B cell (primary cell): ENCODE results near the gene FIBP. TPM values are rescaled to one million over a fixed set of nuclear protein-coding genes. Genes with fewer than 3 reads are reported as not detected.

Source experiments
- ATAC-seq: fragments of 200-7000 bp; cut with Tn5 transposase; one replicate; pipeline ENCODE4 v1.10.0; 2021; ENCODE audit warnings: low read depth, mild to moderate bottlenecking, moderate number of reproducible peaks, moderate library complexity
- CTCF ChIA-PET: fragments of 350-600 bp; sonication (Branson Sonifier 250); formaldehyde crosslinking; loops from one replicate; lab custom pipeline; 2021; ENCODE audit warnings: antibody characterized with exemption, inconsistent platforms; lab: Charles Lee
- POLR2A ChIA-PET: fragments of 350-600 bp; sonication (Branson Sonifier 250); formaldehyde crosslinking; loops from one replicate; lab custom pipeline; 2021; ENCODE audit warnings: antibody characterized with exemption; lab: Charles Lee
- DNase-seq: peaks from one replicate; pipeline ENCODE4 v3.0.0; 2013
- H2AFZ ChIP-seq: 2 replicates; pipeline ENCODE4 v1.6.1; 2012; ENCODE audit warnings: mild to moderate bottlenecking, low read depth, low read length; ENCODE audit not compliant: insufficient read depth, poor library complexity, severe bottlenecking
- H3K27ac ChIP-seq, 2 donors: 1 replicate in 1 of 2; 2 replicates in 1 of 2; pipeline ENCODE4 v1.5.1; 2012 to 2013; ENCODE audit warnings: low read length in 2 of 2, mild to moderate bottlenecking in 2 of 2, moderate library complexity in 1 of 2
- H3K27me3 ChIP-seq, 4 experiments: fragments of 200-600 bp in 1 of 4; sonication (generic) in 1 of 4; replicated peaks in 1 of 4; 1 replicate in 2 of 4; 2 replicates in 2 of 4; pipeline versions ENCODE4 v1.6.1 to v1.7.0; 2013 to 2016; ENCODE audit warnings: low read length in 3 of 4, mild to moderate bottlenecking in 2 of 4, mixed read lengths in 1 of 4, moderate library complexity in 1 of 4; ENCODE audit not compliant: insufficient read depth in 4 of 4, control insufficient read depth in 3 of 4; ENCODE audit errors: control extremely low read depth in 1 of 4
- H3K36me3 ChIP-seq, 2 experiments: replicated peaks in 1 of 2; 1 replicate in 1 of 2; 2 replicates in 1 of 2; pipeline versions ENCODE4 v1.6.1 to v1.7.1; 2013; ENCODE audit warnings: low read length in 1 of 2; ENCODE audit not compliant: insufficient read depth in 2 of 2, control insufficient read depth in 1 of 2; ENCODE audit errors: control extremely low read depth in 1 of 2, extremely low read depth in 1 of 2
- H3K4me1 ChIP-seq, 2 donors: fragments of 200-600 bp in 1 of 2; sonication (generic) in 1 of 2; 1 replicate in 1 of 2; 2 replicates in 1 of 2; pipeline versions ENCODE4 v1.5.1 to v1.6.1; 2013 to 2017; ENCODE audit warnings: low read length in 2 of 2; ENCODE audit not compliant: control insufficient read depth in 2 of 2, insufficient read depth in 2 of 2
- H3K4me2 ChIP-seq: replicated peaks from 2 replicates; pipeline ENCODE3; 2012; ENCODE audit warnings: mild to moderate bottlenecking, low read depth, low read length; ENCODE audit not compliant: poor library complexity, severe bottlenecking
- H3K4me3 ChIP-seq, 5 experiments: fragments of 200-600 bp in 1 of 5; sonication (generic) in 1 of 5; 1 replicate in 3 of 5; 2 replicates in 2 of 5; pipeline versions ENCODE4 v1.5.1 to v1.7.0; 2011 to 2016; ENCODE audit warnings: low read length in 4 of 5, mild to moderate bottlenecking in 4 of 5, low read depth in 2 of 5, control low read depth in 1 of 5, moderate library complexity in 1 of 5; ENCODE audit not compliant: insufficient read depth in 1 of 5; ENCODE audit errors: control extremely low read depth in 1 of 5, extremely low read depth in 1 of 5
- H3K79me2 ChIP-seq: fragments of 200-600 bp; sonication (generic); one replicate; pipeline ENCODE4 v1.6.0; 2016; ENCODE audit warnings: low read length; ENCODE audit not compliant: control insufficient read depth, insufficient read depth
- H3K9ac ChIP-seq: fragments of 200-600 bp; sonication (generic); 2 replicates; pipeline ENCODE4 v1.6.1; 2017; ENCODE audit warnings: mild to moderate bottlenecking, low read length, moderate library complexity
- H3K9me3 ChIP-seq, 3 donors: one replicate each; pipeline versions ENCODE4 v1.6.1 to v1.7.1; 2013; ENCODE audit warnings: low read length in 2 of 3; ENCODE audit not compliant: control insufficient read depth in 2 of 3, insufficient read depth in 1 of 3; ENCODE audit errors: control extremely low read depth in 1 of 3
- H4K20me1 ChIP-seq: 2 replicates; pipeline ENCODE4 v1.6.0; 2012; ENCODE audit warnings: mild to moderate bottlenecking, low read length; ENCODE audit not compliant: insufficient read depth, control insufficient read depth, poor library complexity, severe bottlenecking
- H3K27ac Mint-ChIP-seq: one replicate; pipeline ENCODE4 v1.8.0; 2021; ENCODE audit warnings: mixed read lengths
- H3K27me3 Mint-ChIP-seq: one replicate; pipeline ENCODE4 v1.8.0; 2021; ENCODE audit warnings: mixed read lengths
- H3K4me1 Mint-ChIP-seq: one replicate; pipeline ENCODE4 v1.8.0; 2021; ENCODE audit warnings: mixed read lengths
- H3K4me3 Mint-ChIP-seq: one replicate; pipeline ENCODE4 v1.8.0; 2021; ENCODE audit warnings: mixed read lengths
- H3K9me3 Mint-ChIP-seq: one replicate; pipeline ENCODE4 v1.8.0; 2022; ENCODE audit warnings: mixed read lengths; ENCODE audit not compliant: insufficient read depth
- CTCF ChIP-seq: fragments of 200-600 bp; IDR thresholded peaks from one replicate; pipeline ENCODE4 v1.8.0; 2022; ENCODE audit warnings: antibody characterized with exemption, mild to moderate bottlenecking
- EZH2 ChIP-seq: IDR thresholded peaks from 2 replicates; pipeline ENCODE4 v1.6.1; 2012; ENCODE audit warnings: borderline replicate concordance, low read depth, mild to moderate bottlenecking, moderate library complexity, low read length; ENCODE audit not compliant: insufficient read depth, poor library complexity, severe bottlenecking
- WGBS: methylation state at CpG from one replicate; pipeline ENCODE4 v1.1.5; 2013; ENCODE audit warnings: missing lambda C conversion rate; ENCODE audit not compliant: insufficient coverage; 5-methylcytosine and 5-hydroxymethylcytosine counted together
- intact Hi-C: fragments of 100-400 bp; cut with micrococcal nuclease; formaldehyde crosslinking; loops from one replicate; pipeline ENCODE4 v1.10.0; 2022
- polyA plus RNA-seq: library from polyadenylated mRNA; depleted of rRNA; stranded (reverse); fragments of >200 nt; gene quantifications from 2 replicates; pipeline ENCODE4 v1.2.3, GENCODE V29; 2012
- total RNA-seq, 2 donors: library from RNA; stranded (reverse); fragments of 120-200 nt in 1 of 2; gene quantifications; 1 replicate in 1 of 2; 2 replicates in 1 of 2; pipeline versions ENCODE4 v1.2.3 to v1.2.4, GENCODE V29; 2013 to 2022

Gene FIBP
- total and polyA plus RNA-seq, 2 donors (not counting 1 experiment from before 2014, with no cell fraction given) = 63.4 to 128 TPM

- peaks cover 32% of the 10 kb centered on the region for H3K79me2 ChIP-seq
- Mint-ChIP-seq H3K9me3 (no peaks in the 10 kb centered on the region), H3K4me3 (peak overlapping the region; percentile 58), H3K27ac (no peak overlapping the region), H3K4me1 (peaks cover 24% of the 10 kb centered on the region), H3K27me3 (no peaks in the 10 kb centered on the region)
- WGBS = 78% methylated on average over 3 of the region's 5 CpGs
- no peaks in the 10 kb centered on the region for H3K9me3 ChIP-seq
- H3K27ac ChIP-seq = no peak overlapping the region
- no peak for TF ChIP-seq CTCF
- TF ChIP-seq EZH2 = no peak
- peak overlapping the region; percentile 94 for H3K4me2 ChIP-seq
- CTCF ChIA-PET = interaction anchor here (8.6 kb wide), 1 partner anchor 25 kb away, joined by 244 read pairs; the partner anchor contains the start of genes CCDC85B and FIBP
- no peak overlapping the region for H2AFZ ChIP-seq
- H3K36me3 ChIP-seq = peaks cover 0 to 52% of the 10 kb centered on the region in 2 experiments
- intact Hi-C loops = no loop called here
- ATAC-seq = no peak
- peaks cover 39% of the 10 kb centered on the region for H4K20me1 ChIP-seq
- POLR2A ChIA-PET = interaction anchor here (0.6 to 3.7 kb wide), 2 partner anchors 8 to 392 kb away, joined by 7 to 20 read pairs; no protein-coding TSS in a partner anchor
- H3K9ac ChIP-seq = no peak overlapping the region
- H3K4me1 ChIP-seq = peaks cover 16 to 33% of the 10 kb centered on the region in 2 donors
- H3K27me3 ChIP-seq = no peaks in the 10 kb centered on the region
- DNase-seq = no peak
- H3K4me3 ChIP-seq = no peak overlapping the region
Observed at GRCh38 chr11:65862191-65862735, 26.0 kb downstream of the FIBP start.

GRCh38 chr11:65861533-65862183 lies 26.6 kb downstream of the FIBP start:
- H2AFZ ChIP-seq = no peak overlapping the region
- WGBS = 98% methylated on average over 13 of the region's 13 CpGs
- intact Hi-C loops = no loop called here

More at GRCh38 chr11:65861533-65862183, 26.6 kb downstream of the FIBP start:
- POLR2A ChIA-PET = interaction anchor here (0.6 to 3.8 kb wide), 5 partner anchors 9 to 393 kb away, joined by 4 to 24 read pairs (median 7); partner anchors contain the start of gene BANF1
- no peak for DNase-seq
- Histone ChIP-seq H3K36me3 (peaks cover 0 to 50% of the 10 kb centered on the region in 2 experiments), H3K4me2 (peak overlapping the region; percentile 94), H3K9ac (no peak overlapping the region), H3K27me3 (no peaks in the 10 kb centered on the region), H4K20me1 (peaks cover 45% of the 10 kb centered on the region), H3K79me2 (peaks cover 38% of the 10 kb centered on the region), H3K4me1 (peaks cover 16 to 35% of the 10 kb centered on the region in 2 donors), H3K4me3 (peak overlapping the region in 3 of 5 experiments; percentile 83 to 98 (median 96)), H3K9me3 (no peaks in the 10 kb centered on the region), H3K27ac (no peak overlapping the region)
- H3K4me3 Mint-ChIP-seq = peak overlapping the region; percentile 92
- no peaks in the 10 kb centered on the region for H3K27me3 Mint-ChIP-seq
- peaks cover 28% of the 10 kb centered on the region for H3K4me1 Mint-ChIP-seq
- CTCF ChIA-PET = interaction anchor here (2.1 to 8.6 kb wide), 4 partner anchors 10 to 141 kb away, joined by 11 to 244 read pairs (median 43); partner anchors contain the start of genes BANF1, CCDC85B, EFEMP2 and EIF1AD
- no peak overlapping the region for H3K27ac Mint-ChIP-seq
- no peak for ATAC-seq
- TF ChIP-seq EZH2 (no peak), CTCF (no peak)
- H3K9me3 Mint-ChIP-seq = no peaks in the 10 kb centered on the region
